Measurements from ENCODE around the gene PLXNA4. TPM values are rescaled to one million over a fixed set of nuclear protein-coding genes. Genes with fewer than 3 reads are reported as not detected.

The PLXNA4 gene
- total and polyA plus RNA-seq, 9 of the 15 experiments (the other 6 are each of a cell fraction or from before 2014, with no cell fraction given) = under 0.01 to 0.09 TPM; not detected in 7

DNA sequence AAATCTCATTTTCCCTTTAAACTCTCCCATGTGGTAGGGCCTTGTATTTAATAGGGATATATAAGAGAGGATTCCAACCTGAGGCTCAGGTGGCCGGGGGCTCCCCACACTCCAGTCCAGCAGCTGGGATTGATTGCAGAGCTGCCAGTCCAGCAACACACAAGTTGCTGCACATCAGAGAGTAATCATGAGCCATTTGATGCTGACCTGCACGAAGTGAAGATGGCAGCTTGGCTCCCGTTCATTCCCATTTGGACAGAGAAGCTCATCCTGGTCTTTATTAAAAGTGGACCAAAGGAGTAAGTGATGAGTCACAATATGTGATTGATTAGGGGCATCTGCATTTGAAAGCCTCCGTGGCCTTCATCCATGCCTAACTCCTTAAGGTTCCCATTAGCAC lies 202.4 kb downstream of the PLXNA4 start (continued):
- TF ChIP-seq, protein P1, sequence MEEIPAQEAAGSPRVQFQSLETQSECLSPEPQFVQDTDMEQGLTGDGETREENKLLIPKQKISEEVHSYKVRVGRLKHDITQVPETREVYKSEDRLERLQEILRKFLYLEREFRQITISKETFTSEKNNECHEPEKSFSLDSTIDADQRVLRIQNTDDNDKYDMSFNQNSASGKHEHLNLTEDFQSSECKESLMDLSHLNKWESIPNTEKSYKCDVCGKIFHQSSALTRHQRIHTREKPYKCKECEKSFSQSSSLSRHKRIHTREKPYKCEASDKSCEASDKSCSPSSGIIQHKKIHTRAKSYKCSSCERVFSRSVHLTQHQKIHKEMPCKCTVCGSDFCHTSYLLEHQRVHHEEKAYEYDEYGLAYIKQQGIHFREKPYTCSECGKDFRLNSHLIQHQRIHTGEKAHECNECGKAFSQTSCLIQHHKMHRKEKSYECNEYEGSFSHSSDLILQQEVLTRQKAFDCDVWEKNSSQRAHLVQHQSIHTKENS (CRISPR knock-in tag; IDR thresholded peaks at IDR 0.05) = no peak
- TF ChIP-seq KDM2B (CRISPR knock-in tag; IDR thresholded peaks at IDR 0.05) (no peak), BHLHE40 (IDR thresholded peaks at IDR 0.05; ENCODE audit: low read length) (no peak), CBFA2T2 (conservative IDR thresholded peaks at IDR 0.05) (no peak), TGIF2 (CRISPR knock-in tag; IDR thresholded peaks at IDR 0.05) (no peak), ARNT (IDR thresholded peaks at IDR 0.05) (no peak), CREBBP (IDR thresholded peaks at IDR 0.05; ENCODE audit: low read depth, low read length) (no peak), NFRKB (IDR thresholded peaks at IDR 0.05; ENCODE audit: low read depth) (no peak), FOXM1 (IDR thresholded peaks at IDR 0.05; ENCODE audit: low read depth) (no peak), FOXM1 (CRISPR knock-in tag; IDR thresholded peaks at IDR 0.05; ENCODE audit: low read depth) (no peak), ZNF217 (CRISPR knock-in tag; IDR thresholded peaks at IDR 0.05) (no peak), RBM15 (IDR thresholded peaks at IDR 0.05; ENCODE audit: insufficient read depth, low read length) (no peak), ZNF239 (CRISPR knock-in tag; IDR thresholded peaks at IDR 0.05) (no peak)
- TF ChIP-seq, protein P2, sequence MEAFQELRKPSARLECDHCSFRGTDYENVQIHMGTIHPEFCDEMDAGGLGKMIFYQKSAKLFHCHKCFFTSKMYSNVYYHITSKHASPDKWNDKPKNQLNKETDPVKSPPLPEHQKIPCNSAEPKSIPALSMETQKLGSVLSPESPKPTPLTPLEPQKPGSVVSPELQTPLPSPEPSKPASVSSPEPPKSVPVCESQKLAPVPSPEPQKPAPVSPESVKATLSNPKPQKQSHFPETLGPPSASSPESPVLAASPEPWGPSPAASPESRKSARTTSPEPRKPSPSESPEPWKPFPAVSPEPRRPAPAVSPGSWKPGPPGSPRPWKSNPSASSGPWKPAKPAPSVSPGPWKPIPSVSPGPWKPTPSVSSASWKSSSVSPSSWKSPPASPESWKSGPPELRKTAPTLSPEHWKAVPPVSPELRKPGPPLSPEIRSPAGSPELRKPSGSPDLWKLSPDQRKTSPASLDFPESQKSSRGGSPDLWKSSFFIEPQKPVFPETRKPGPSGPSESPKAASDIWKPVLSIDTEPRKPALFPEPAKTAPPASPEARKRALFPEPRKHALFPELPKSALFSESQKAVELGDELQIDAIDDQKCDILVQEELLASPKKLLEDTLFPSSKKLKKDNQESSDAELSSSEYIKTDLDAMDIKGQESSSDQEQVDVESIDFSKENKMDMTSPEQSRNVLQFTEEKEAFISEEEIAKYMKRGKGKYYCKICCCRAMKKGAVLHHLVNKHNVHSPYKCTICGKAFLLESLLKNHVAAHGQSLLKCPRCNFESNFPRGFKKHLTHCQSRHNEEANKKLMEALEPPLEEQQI (IDR thresholded peaks at IDR 0.05) = no peak
- TF ChIP-seq, protein P3, sequence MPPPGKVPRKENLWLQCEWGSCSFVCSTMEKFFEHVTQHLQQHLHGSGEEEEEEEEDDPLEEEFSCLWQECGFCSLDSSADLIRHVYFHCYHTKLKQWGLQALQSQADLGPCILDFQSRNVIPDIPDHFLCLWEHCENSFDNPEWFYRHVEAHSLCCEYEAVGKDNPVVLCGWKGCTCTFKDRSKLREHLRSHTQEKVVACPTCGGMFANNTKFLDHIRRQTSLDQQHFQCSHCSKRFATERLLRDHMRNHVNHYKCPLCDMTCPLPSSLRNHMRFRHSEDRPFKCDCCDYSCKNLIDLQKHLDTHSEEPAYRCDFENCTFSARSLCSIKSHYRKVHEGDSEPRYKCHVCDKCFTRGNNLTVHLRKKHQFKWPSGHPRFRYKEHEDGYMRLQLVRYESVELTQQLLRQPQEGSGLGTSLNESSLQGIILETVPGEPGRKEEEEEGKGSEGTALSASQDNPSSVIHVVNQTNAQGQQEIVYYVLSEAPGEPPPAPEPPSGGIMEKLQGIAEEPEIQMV (tag; conservative IDR thresholded peaks at IDR 0.05; ENCODE audit: low read depth) = no peak
